Activated CD4-positive, alpha-beta T cell treated with anti-CD3 and anti-CD28 coated beads, Interleukin-2, amount 50 U/mL, for 4 hours (primary cell): ENCODE measurements around the gene ADGRG7.

Source experiments
- DNase-seq, 2 experiments: peaks; one replicate each; pipeline ENCODE4 v3.0.0-alpha.2; 2020

Gene ADGRG7

DNA sequence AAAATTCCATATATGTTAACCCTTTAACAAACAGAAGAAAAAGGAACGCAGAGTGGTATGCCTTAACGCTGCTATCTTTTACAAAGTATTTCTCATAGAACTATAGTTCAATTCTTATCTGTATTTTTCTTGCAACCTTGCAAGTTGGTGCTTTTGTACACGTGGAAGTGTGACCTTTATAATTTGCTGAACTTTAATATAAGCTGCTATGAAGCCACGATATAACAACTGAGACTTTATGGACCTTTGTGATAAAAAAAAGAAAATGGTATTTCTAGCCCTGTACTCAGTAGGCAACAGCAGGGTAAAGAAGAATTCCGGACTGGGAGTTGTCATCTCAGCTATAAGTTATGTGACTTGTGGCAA lies 93.6 kb downstream of the ADGRG7 start:
- no peak for DNase-seq

GRCh38 chr3:100703865-100704264 lies 94.5 kb downstream of the ADGRG7 start:
- no peak for DNase-seq

- no peak for DNase-seq
Measured at GRCh38 chr3:100706365-100706764, 97.0 kb downstream of the ADGRG7 start.

GRCh38 chr3:100708644-100708988 lies 99.2 kb downstream of the ADGRG7 start:
- DNase-seq: no peak

DNA sequence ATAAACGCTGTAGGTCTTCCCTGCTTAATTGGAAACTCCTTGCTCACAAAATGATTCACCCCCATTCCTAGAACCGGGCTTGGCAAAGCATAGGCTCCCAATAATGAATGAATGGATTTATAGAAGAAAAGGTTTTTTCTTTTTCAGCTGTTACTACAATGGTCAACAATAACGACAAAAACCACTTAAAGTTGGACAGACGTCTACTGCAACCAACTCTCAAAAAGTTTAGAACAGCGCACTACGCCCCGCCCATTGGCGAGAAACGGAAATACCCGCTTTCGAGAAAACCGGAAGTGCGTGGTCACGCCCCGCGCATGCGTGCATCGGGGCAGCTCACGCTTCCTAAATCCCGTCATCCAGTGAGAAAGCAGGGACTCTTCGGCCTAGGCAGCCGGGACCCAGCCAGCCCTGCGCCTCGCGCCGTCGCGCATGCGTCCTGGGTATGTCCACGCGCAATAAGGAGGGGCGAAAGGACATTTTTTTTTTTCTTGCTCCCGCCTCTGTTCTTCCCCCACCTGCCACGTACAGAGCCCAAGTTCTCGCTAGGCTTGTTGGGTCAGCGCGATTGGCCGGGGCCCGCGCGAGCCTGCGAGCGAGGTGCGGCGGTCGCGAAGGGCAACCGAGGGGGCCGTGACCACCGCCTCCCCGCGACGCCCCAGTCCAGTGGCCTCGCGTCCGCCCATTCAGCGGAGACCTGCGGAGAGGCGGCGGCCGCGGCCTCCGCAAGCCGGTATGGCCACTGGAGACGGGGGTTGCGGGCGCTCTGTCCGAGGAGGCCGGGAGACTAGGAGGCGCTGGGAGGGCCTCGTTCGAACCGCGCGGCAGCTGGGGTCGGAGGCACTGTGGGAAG lies 99.8 kb downstream of the ADGRG7 start, which contains the start of gene TFG:
Gene TFG, plus strand, starts transcription at position 506 of the 853 bp plus-strand sequence. CDS start 4,192 bp downstream, outside the sequence.
- DNase-seq: peak; percentile 95 to 96

DNA sequence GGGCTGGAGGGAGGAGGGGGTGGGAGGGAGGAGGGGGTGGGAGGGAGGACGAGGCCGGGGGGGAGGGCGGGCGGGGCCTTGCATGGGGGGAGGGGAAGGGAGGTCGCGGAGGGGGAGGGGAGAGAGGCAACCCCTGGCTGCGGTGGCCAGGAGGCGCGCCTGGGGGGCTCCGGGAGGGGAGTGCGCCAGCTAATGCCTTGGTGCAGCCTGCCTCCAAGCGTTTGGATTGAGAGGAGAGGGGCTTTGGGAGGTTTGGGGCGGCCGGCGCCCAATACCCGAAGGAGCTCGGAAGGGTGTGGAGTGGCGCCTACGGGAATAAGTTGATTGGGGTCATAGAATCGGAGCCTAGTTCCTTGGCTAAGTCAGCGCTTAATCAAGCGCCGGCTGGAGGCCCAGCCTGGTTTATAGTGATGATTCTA lies 100.5 kb downstream of the ADGRG7 start:
- DNase-seq: peak; percentile 9 to 20

- peak; percentile 52 to 56 for DNase-seq
Measured at GRCh38 chr3:100710261-100710968, 101.0 kb downstream of the ADGRG7 start.

GRCh38 chr3:100715176-100715575 lies 105.8 kb downstream of the ADGRG7 start:
- DNase-seq: no peak

DNA sequence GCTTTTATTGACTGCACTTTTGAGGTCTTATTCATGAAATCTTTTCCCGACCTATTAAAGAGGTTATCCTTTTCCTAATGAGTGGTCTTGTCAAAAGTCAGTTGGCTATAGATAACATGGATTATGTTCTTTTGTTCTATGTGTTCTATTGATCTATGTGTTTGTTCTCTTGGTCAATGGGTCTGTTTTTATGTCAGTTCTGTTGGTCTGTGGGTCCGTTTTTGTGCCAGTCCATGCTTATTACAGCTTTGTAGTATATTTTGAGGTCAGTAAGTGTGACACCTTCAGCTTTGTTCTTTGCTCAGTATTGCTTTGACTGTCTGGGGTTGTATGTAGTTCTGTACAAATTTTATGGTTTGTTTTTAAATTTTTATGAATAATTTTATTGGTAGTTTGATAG lies 107.7 kb downstream of the ADGRG7 start:
- no peak for DNase-seq

- no peak for DNase-seq
Measured at GRCh38 chr3:100717637-100718487, 108.5 kb downstream of the ADGRG7 start.

DNA sequence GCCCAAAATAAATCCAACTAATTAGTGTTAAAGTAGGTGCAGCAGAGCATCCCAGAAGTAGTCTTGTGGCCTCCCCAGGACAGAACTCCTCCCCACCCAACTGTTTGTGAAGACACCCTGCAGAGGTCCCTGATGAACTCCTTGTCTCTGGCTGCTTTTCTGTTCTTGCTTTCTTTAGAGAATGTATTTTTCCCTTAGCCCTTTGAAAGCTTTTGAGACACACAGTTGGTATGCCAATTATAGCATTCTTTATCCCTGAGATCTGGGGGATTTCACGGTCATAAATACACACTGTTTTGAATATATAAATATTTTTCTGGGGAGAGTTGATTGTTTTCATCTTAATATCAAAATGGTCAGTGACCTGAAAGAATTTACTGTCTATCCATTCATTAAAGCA lies 109.7 kb downstream of the ADGRG7 start:
- DNase-seq: no peak

DNA sequence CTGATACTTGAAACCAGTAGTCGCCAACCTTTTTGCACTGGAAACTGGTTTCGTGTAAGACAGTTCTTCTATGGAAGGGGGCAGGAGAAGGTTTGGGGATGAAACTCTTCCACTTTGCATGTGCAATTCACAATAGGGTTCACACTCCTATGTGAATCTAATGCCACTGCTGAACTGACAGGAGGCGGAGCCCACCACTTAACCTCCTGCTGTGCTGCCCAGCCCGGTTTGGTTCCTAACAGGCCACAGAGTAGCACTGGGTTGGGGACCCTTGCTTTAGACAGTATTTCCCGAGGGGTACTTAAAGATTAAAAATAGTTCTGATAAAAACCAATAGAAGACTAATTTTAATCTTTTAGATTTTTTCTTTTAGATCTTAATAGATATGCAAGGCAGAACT lies 111.0 kb downstream of the ADGRG7 start:
- DNase-seq: no peak

GRCh38 chr3:100725935-100726513 lies 116.6 kb downstream of the ADGRG7 start:
- no peak for DNase-seq

- no peak for DNase-seq
Measured at GRCh38 chr3:100726706-100727105, 117.3 kb downstream of the ADGRG7 start.

DNA sequence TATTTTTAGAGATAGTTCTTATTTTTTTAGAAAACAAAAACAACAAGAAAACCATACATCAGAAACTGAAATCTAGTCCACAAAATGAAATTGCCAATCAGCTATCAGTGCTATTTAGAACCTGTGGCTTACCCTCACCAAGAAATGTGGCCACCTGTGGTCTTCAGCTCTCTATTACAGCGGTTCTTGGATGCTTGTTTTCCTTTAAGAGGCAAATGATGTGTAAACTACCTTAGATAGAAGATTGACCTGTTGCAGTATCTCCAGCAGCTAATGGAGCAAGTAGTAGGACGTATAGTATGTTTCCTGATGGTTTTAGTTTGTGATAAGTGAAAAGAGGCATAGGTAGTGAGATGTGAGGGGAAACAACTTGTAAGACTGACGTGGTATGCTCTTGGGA lies 121.1 kb downstream of the ADGRG7 start:
- no peak for DNase-seq

DNA sequence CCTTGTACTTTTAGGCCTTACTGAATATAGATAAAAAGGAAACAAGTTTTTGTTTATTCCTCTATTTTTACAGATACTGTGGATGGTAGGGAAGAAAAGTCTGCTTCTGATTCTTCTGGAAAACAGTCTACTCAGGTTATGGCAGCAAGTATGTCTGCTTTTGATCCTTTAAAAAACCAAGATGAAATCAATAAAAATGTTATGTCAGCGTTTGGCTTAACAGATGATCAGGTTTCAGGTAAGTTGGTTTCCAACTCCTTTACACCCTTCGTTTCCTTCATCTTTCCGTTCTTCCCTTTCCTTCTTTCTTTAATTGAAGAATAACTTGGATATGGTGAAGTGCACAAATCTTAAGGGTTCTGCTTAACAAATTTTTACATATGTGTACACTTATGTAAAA lies 123.0 kb downstream of the ADGRG7 start:
- DNase-seq: no peak

DNA sequence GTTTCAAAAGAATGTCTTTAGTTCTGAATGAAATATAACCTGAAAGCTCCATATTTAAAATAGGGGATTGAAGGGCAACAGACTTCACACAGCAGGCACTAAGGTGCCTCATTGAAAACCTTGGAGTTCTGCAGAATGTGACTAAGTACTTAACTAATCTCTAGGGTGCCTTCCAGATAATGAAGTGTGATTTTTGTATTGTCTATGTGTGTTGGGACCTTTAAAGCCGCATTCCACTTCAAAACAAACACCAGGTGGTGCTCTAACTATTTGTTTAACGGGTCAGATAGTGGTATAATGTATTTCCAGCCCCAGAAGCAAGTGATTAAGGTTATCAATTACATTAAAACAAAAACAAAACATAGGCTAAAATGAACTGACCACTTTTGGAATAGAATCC lies 127.9 kb downstream of the ADGRG7 start:
- no peak for DNase-seq

- DNase-seq: no peak
Measured at GRCh38 chr3:100740207-100740606, 130.8 kb downstream of the ADGRG7 start.

DNA sequence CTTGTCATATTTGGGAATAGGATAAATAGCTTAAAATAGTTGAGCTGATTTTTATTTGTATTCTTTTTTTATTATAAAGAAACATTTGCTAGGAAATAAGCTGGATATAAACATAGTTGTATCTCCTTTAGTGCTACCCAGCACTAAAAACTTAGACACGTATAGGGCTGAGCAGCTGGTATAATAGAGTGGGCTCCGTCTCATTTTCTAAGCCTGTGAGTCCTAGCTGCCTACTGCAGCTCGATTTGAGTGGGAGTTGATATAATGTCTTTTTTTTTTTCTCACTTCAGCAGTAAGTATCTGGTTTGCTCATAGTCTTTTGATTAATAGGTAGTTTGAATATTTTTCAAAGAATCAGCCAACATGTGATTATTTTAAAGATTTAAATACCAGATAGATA lies 134.1 kb downstream of the ADGRG7 start:
- DNase-seq: no peak

DNA sequence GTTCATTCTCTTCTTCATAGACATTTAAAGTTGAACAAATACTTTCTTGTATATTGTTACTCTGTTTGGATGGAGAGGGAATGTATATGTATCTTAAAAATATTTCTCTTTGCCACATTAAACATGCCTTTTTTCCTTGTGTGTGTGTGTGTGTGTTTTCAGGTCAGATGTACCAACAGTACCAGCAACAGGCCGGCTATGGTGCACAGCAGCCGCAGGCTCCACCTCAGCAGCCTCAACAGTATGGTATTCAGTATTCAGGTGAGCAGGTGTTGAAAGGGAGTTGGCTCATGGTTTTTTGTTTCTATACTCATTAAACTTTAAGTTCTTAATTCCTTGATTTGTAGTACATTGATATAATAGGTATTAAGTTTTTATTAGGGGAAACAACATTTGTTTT lies 135.3 kb downstream of the ADGRG7 start:
- no peak for DNase-seq
